ENCODE results near the gene COX6B2. TPM values are rescaled to one million over a fixed set of nuclear protein-coding genes. Genes with fewer than 3 reads are reported as not detected.

The COX6B2 gene
- total and polyA plus RNA-seq, 2 of the 8 experiments (the other 6 are each of a cell fraction or from before 2014, with no cell fraction given): 4.9 to 6.4 TPM

GRCh38 chr19:55308281-55308680, 46.2 kb downstream of the COX6B2 start:
- H2AK5ac ChIP-seq (ENCODE audit: low read depth, low read length): no peak overlapping the region
- H3K9me3 ChIP-seq (ENCODE audit: insufficient read depth in 2 of 2, low read depth in 1 of 2, low read length in 1 of 2): no peaks in the 10 kb centered on the region
- no peak overlapping the region for H3K14ac ChIP-seq (ENCODE audit: insufficient read length)
- no peak overlapping the region for H2BK120ac ChIP-seq (replicated peaks; ENCODE audit: low read depth, low read length)
- H3K4me1 ChIP-seq (replicated peaks in 1 of 4; ENCODE audit: control insufficient read depth in 3 of 4, insufficient read depth in 4 of 4, low read length in 3 of 4): 0 out of 7 replicates have a peak, but pooled peaks cover 0 to 3% (median 0%) of the 10 kb centered on the region in 4 experiments
- H3K79me1 ChIP-seq (ENCODE audit: low read depth, low read length): no peaks in the 10 kb centered on the region
- no peak overlapping the region for H3K27ac ChIP-seq (ENCODE audit: low read depth, low read length)
- no peak overlapping the region for H4K8ac ChIP-seq (ENCODE audit: extremely low read depth, insufficient read depth, low read length)
- H4K91ac ChIP-seq (replicated peaks; ENCODE audit: insufficient read length, low read length): no peak overlapping the region
- H2BK15ac ChIP-seq (ENCODE audit: low read length): no peak overlapping the region
- H3K18ac ChIP-seq (ENCODE audit: extremely low read depth, low read length): no peak overlapping the region
- no peak overlapping the region for H2BK20ac ChIP-seq (ENCODE audit: low read length)
- H3K23ac ChIP-seq (ENCODE audit: insufficient read length): no peak overlapping the region
- no peak overlapping the region for H4K5ac ChIP-seq (ENCODE audit: insufficient read length, low read depth, low read length)
- no peak overlapping the region for H3K9ac ChIP-seq (replicated peaks in 1 of 4; ENCODE audit: extremely low read depth in 1 of 4, low read depth in 3 of 4, low read length in 3 of 4)
- H3K23me2 ChIP-seq (ENCODE audit: low read depth, low read length): no peaks in the 10 kb centered on the region
- no peak overlapping the region for H2BK5ac ChIP-seq (ENCODE audit: low read depth, low read length)
- H4K20me1 ChIP-seq (replicated peaks in 1 of 2; ENCODE audit: control insufficient read depth in 1 of 2, insufficient read depth in 2 of 2, low read length in 2 of 2): peaks cover 0 to 3% of the 10 kb centered on the region in 2 experiments
- H3K79me2 ChIP-seq (ENCODE audit: control insufficient read depth in 1 of 2, insufficient read depth in 2 of 2, low read length in 2 of 2): no peaks in the 10 kb centered on the region
- H2AFZ ChIP-seq (ENCODE audit: low read length): no peak overlapping the region
- H3K4me3 ChIP-seq (ENCODE audit: extremely low read depth in 1 of 4, insufficient read depth in 2 of 4, low read depth in 3 of 4, low read length in 4 of 4): no peak overlapping the region
- peaks cover 17 to 48% (median 38%) of the 10 kb centered on the region in 4 experiments for H3K36me3 ChIP-seq (ENCODE audit: control insufficient read depth in 2 of 4, insufficient read depth in 4 of 4, low read length in 3 of 4)
- no peak for FAIRE-seq
- ChIA-PET CTCF (ENCODE audit: partially characterized antibody) (interaction anchor here (0.6 kb wide), 1 partner anchor 33 kb away, joined by 6 read pairs; no protein-coding TSS in a partner anchor), POLR2A (ENCODE audit: partially characterized antibody) (no interaction called here)
- no peak for DNase-seq (ENCODE audit: low read depth in 1 of 2, low spot score in 2 of 2)
- no peak overlapping the region for H2BK12ac ChIP-seq (ENCODE audit: low read depth, low read length)
- H3K27me3 ChIP-seq (replicated peaks in 1 of 4; ENCODE audit: control insufficient read depth in 3 of 4, extremely low read depth in 1 of 4, insufficient read depth in 3 of 4, low read length in 3 of 4): no peaks in the 10 kb centered on the region
- no peak overlapping the region for H3K56ac ChIP-seq (replicated peaks; ENCODE audit: insufficient read length, low read depth, low read length)
- H3K4ac ChIP-seq (replicated peaks; ENCODE audit: insufficient read length, low read depth, low read length): no peak overlapping the region
- WGBS, 2 experiments (ENCODE audit: extremely low coverage in 1 of 2, insufficient coverage in 1 of 2, insufficient read length in 1 of 2, insufficient replicate concordance in 2 of 2, low coverage in 1 of 2, low lambda C conversion rate in 2 of 2, missing lambda C conversion rate in 1 of 2): 95% methylated on average over 11 of the region's 11 CpGs; no CpG with 5 or more reads in 1 of the 2 experiments
- no peak overlapping the region for H3K4me2 ChIP-seq (ENCODE audit: insufficient read depth in 1 of 2, low read depth in 2 of 2, low read length in 2 of 2)
- TF ChIP-seq CHD1 (IDR thresholded peaks at IDR 0.05; ENCODE audit: low read depth, low read length) (no peak), JUN (IDR thresholded peaks at IDR 0.05; ENCODE audit: low read depth, low read length) (no peak), SP4 (IDR thresholded peaks at IDR 0.05; ENCODE audit: low read length) (no peak), YY1 (IDR thresholded peaks at IDR 0.05; ENCODE audit: low read depth, low read length) (no peak), KDM5A (IDR thresholded peaks at IDR 0.05; ENCODE audit: low read length) (no peak), GABPA (IDR thresholded peaks at IDR 0.05; ENCODE audit: borderline replicate concordance, insufficient read depth, low read length) (no peak), TCF12 (IDR thresholded peaks at IDR 0.05; ENCODE audit: low read depth, low read length) (no peak), HDAC6 (IDR thresholded peaks at IDR 0.05; ENCODE audit: low read depth, low read length) (no peak), E2F6 (IDR thresholded peaks at IDR 0.05) (no peak), SIN3A (conservative IDR thresholded peaks at IDR 0.05 in 1 of 2, IDR thresholded peaks at IDR 0.05 in 1 of 2; ENCODE audit: low read depth in 1 of 2, low read length in 2 of 2) (no peak), KDM4A (IDR thresholded peaks at IDR 0.05; ENCODE audit: low read depth, low read length, severe bottlenecking) (no peak), EP300 (IDR thresholded peaks at IDR 0.05; ENCODE audit: borderline replicate concordance in 1 of 2, low read depth in 2 of 2, low read length in 2 of 2) (no peak)
- TF ChIP-seq, protein P1, sequence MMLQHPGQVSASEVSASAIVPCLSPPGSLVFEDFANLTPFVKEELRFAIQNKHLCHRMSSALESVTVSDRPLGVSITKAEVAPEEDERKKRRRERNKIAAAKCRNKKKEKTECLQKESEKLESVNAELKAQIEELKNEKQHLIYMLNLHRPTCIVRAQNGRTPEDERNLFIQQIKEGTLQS (IDR thresholded peaks at IDR 0.05; ENCODE audit: insufficient read depth, low read depth, low read length): no peak

Measured in H1 (cell line).